T-helper 2 cell treated with Interferon-gamma antibody and Interleukin-4, amounts not matched to agents 5 μg/mL and 100 μg/mL, for 36 hours (primary cell): ENCODE measurements around the gene ZNF124.

Source experiments
- DNase-seq: peaks from one replicate; pipeline ENCODE4 v3.0.0; 2021; ENCODE audit warnings: low spot score
- H3K27ac Mint-ChIP-seq: one replicate; pipeline ENCODE4 v1.8.0; 2021; ENCODE audit warnings: mild to moderate bottlenecking, mixed read lengths
- H3K27me3 Mint-ChIP-seq: one replicate; pipeline ENCODE4 v1.8.0; 2021; ENCODE audit warnings: low read depth, mixed read lengths
- H3K36me3 Mint-ChIP-seq: one replicate; pipeline ENCODE4 v1.8.0; 2021; ENCODE audit warnings: low read depth, mixed read lengths
- H3K4me1 Mint-ChIP-seq: one replicate; pipeline ENCODE4 v1.8.0; 2021; ENCODE audit warnings: low read depth, mixed read lengths
- H3K4me3 Mint-ChIP-seq: one replicate; pipeline ENCODE4 v1.8.0; 2022; ENCODE audit warnings: mild to moderate bottlenecking, moderate library complexity, mixed read lengths
- H3K9me3 Mint-ChIP-seq: one replicate; pipeline ENCODE4 v1.8.0; 2021; ENCODE audit warnings: mixed read lengths

The ZNF124 gene

GRCh38 chr1:247113733-247114271 lies 58.0 kb downstream of the ZNF124 start:
- H3K27ac Mint-ChIP-seq = no peak overlapping the region

GRCh38 chr1:247113094-247113497 lies 58.7 kb downstream of the ZNF124 start:
- H3K36me3 Mint-ChIP-seq = peaks cover 1% of the 10 kb centered on the region
- peaks cover 43% of the 10 kb centered on the region for H3K27me3 Mint-ChIP-seq
- no peak overlapping the region for H3K27ac Mint-ChIP-seq
- peaks cover 8% of the 10 kb centered on the region for H3K4me1 Mint-ChIP-seq
- peaks cover 11% of the 10 kb centered on the region for H3K9me3 Mint-ChIP-seq
- no peak overlapping the region for H3K4me3 Mint-ChIP-seq
- no peak for DNase-seq

More at GRCh38 chr1:247113733-247114271, 58.0 kb downstream of the ZNF124 start:
- Mint-ChIP-seq H3K9me3 (peaks cover 6% of the 10 kb centered on the region), H3K36me3 (peaks cover 1% of the 10 kb centered on the region), H3K4me3 (no peak overlapping the region), H3K4me1 (peaks cover 8% of the 10 kb centered on the region), H3K27me3 (peaks cover 36% of the 10 kb centered on the region)
- no peak for DNase-seq

- H3K4me3 Mint-ChIP-seq = peak overlapping the region; percentile 40
Measured at GRCh38 chr1:247112479-247112781, 59.4 kb downstream of the ZNF124 start.

GRCh38 chr1:247111700-247112478 lies 59.9 kb downstream of the ZNF124 start:
- H3K27me3 Mint-ChIP-seq = peaks cover 51% of the 10 kb centered on the region
- no peak overlapping the region for H3K4me3 Mint-ChIP-seq
- H3K4me1 Mint-ChIP-seq = peaks cover 8% of the 10 kb centered on the region
- peaks cover 1% of the 10 kb centered on the region for H3K36me3 Mint-ChIP-seq
- DNase-seq = no peak
- no peak overlapping the region for H3K27ac Mint-ChIP-seq
- peaks cover 15% of the 10 kb centered on the region for H3K9me3 Mint-ChIP-seq

More at GRCh38 chr1:247112479-247112781, 59.4 kb downstream of the ZNF124 start:
- Mint-ChIP-seq H3K4me1 (peaks cover 8% of the 10 kb centered on the region), H3K27me3 (peaks cover 47% of the 10 kb centered on the region), H3K27ac (no peak overlapping the region), H3K9me3 (peaks cover 13% of the 10 kb centered on the region), H3K36me3 (peaks cover 1% of the 10 kb centered on the region)
- no peak for DNase-seq

- H3K9me3 Mint-ChIP-seq = peaks cover 17% of the 10 kb centered on the region
- DNase-seq = no peak
- no peak overlapping the region for H3K27ac Mint-ChIP-seq
- peak overlapping the region; percentile 77 for H3K4me3 Mint-ChIP-seq
- H3K4me1 Mint-ChIP-seq = peaks cover 8% of the 10 kb centered on the region
- H3K36me3 Mint-ChIP-seq = peaks cover 1% of the 10 kb centered on the region
- peaks cover 53% of the 10 kb centered on the region for H3K27me3 Mint-ChIP-seq
Measured at GRCh38 chr1:247111259-247111699, 60.5 kb downstream of the ZNF124 start.

GRCh38 chr1:247110627-247111258 lies 61.1 kb downstream of the ZNF124 start:
- DNase-seq = peak; percentile 66
- peaks cover 1% of the 10 kb centered on the region for H3K36me3 Mint-ChIP-seq
- peaks cover 20% of the 10 kb centered on the region for H3K9me3 Mint-ChIP-seq
- peaks cover 57% of the 10 kb centered on the region for H3K27me3 Mint-ChIP-seq
- H3K4me1 Mint-ChIP-seq = peaks cover 8% of the 10 kb centered on the region
- peak overlapping the region; percentile 8 for H3K27ac Mint-ChIP-seq
- peak overlapping the region; percentile 77 for H3K4me3 Mint-ChIP-seq

- peaks cover 15% of the 10 kb centered on the region for H3K36me3 Mint-ChIP-seq
- no peak for DNase-seq
- peaks cover 13% of the 10 kb centered on the region for H3K4me1 Mint-ChIP-seq
- H3K27me3 Mint-ChIP-seq = peaks cover 48% of the 10 kb centered on the region
- no peak overlapping the region for H3K27ac Mint-ChIP-seq
- peaks cover 33% of the 10 kb centered on the region for H3K9me3 Mint-ChIP-seq
- H3K4me3 Mint-ChIP-seq = no peak overlapping the region
Measured at GRCh38 chr1:247107694-247108093, 64.1 kb downstream of the ZNF124 start.

- DNase-seq = no peak
- Mint-ChIP-seq H3K27ac (no peak overlapping the region), H3K27me3 (peaks cover 43% of the 10 kb centered on the region), H3K4me3 (no peak overlapping the region), H3K4me1 (peaks cover 14% of the 10 kb centered on the region), H3K9me3 (peaks cover 49% of the 10 kb centered on the region), H3K36me3 (peaks cover 31% of the 10 kb centered on the region)
Measured at GRCh38 chr1:247105966-247106365, 65.9 kb downstream of the ZNF124 start.
